Fibroblast of skin of left biceps (primary cell): ENCODE results near the gene TBCE.
A peak's percentile ranks its signal among the peaks of the same experiment; 100 is the strongest.
"Not testable (repeated sequence)": the region's sequence is repeated elsewhere in the genome, so short reads cannot be mapped to it uniquely, and the experiment has no call there.

ENCODE experiments used
- DNase-seq, 2 experiments: peaks; one replicate each; pipeline ENCODE4 v3.0.0-alpha.2; 2013; ENCODE audit warnings: low read depth in 2 of 2

TBCE gene

DNA sequence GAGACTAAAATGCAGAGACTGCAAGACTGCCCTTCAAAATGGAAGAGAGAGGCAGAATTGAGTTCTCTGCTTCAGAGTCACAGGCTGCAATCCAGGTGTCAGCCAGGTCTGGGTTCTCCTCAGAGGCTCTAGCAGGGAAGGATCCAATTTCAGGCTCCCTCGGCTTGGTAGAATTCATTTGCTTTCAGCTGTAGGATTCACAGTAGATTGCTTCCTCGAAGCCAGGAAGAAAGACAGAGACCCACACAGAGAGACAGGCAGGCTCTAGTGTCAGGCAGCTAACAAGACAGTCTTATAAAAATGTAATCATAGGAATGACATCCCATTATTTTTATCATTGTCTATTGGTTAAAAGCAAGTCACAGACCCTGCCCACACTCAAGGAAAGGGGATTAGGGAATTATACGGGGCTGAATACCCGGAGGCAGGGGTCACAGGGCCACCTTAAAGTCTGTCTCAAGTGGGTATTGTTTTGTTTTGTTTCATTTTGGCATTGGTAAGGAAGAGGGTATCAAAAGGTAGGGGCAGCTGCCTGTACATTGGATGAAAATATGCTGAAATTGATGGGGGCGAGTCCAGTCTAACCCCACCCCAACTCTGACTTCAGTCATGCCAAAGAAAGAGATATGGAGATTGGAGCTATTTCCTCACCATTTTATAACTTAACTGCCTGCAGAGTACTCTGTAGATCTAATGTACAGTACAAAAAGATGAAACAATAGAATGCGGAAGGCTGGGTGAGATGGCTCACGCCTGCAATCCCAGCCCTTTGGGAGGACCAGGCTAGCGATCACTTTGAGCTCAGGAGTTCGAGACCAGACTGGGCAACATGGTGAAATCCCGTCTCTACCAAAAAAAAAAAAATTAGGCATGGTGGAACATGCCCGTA lies 9.5 kb upstream of the TBCE start:
- no peak for DNase-seq

DNA sequence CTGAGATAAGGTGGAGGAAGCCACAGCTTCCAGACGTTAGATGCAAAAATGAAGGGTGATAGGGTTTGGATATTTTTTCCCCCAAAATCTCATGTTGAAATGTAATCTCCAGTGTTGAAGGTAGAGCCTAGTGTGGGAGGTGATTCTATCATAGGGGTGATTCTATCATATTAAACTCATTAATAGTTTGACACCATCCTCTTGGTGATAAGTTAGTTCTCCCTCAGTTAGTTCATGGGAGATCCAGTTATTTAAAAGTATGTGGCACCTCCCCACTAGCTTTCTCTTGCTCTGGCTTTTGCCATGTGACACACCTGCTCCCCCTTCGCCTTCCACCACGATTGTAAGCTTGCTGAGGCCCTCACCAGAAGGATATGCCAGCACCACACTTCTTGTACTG lies 8.3 kb upstream of the TBCE start:
- no peak for DNase-seq

DNA sequence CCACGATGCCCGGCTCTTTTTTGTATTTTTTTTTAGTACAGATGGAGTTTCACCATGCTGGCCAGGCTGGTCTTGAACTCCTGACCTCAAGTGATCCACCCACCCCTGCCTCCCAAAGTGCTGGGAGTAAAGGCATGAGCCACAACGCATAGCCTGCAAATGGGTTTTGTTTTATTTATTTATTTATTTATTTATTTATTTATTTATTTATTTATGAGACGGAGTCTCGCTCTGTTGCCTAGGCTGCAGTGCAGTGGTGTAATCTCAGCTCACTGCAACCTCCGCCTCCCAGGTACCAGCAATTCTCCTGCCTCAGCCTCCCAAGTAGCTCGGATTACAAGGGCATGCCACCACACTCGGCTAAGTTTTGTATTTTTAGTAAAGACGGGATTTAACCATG lies 3.0 kb upstream of the TBCE start:
- DNase-seq: not testable (repeated sequence)

DNA sequence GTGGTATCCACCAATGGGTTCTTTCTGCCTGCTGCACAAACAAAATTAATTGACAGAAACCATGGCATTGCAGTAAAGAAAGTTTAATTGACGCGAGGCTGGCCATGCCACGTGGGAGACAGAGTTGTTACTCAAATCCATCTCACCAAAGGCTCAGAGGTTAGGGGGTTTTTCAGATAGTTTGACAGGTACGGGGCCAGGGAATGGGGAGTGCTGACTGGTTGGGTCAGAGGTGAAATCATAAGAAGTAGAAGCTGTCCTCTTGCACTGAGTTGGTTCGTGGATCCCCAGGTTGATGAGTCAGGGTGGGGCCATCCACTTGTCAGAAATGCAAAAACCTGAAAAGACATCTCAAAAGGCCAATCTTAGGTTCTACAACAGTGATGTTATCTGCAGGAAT lies 941 bp upstream of the TBCE start:
- no peak for DNase-seq

DNA sequence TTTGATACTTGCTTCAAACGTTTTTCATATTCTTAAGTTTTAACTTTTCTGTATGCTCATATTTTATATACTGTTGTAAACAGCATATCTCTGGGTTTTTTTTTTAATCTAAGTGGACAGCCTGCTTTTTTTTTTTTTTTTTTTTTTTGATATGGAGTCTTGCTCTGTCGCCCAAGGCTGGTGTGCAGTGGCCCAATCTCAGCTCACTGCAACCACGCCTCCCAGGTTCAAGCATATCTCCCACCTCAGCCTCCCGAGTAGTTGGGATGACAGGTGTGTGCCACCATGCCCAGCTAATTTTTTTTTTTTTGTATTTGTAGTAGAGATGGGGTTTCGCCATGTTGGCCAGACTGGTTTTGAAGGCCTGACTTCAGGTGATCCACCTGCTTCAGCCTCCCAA lies 1.2 kb downstream of the TBCE start:
- DNase-seq: no peak

DNA sequence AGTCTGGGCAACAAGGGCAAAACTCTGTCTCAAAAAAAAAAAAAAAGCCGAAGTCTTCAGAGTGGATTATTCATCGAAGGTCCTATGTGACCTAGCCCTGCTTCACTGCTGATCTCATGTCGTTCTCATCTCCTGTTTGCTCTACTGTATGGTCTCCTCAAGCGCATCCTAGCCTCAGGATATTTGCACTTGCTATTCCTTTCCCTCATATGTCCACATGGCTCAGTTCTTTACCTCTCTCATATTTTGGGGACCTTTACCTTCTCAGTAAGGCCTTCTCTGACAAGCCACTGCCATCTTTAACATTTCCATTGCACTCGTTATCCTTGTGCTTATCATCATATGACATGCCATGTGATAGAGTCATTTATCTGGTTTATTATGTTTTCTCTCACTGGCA lies 2.6 kb downstream of the TBCE start:
- DNase-seq: no peak

DNA sequence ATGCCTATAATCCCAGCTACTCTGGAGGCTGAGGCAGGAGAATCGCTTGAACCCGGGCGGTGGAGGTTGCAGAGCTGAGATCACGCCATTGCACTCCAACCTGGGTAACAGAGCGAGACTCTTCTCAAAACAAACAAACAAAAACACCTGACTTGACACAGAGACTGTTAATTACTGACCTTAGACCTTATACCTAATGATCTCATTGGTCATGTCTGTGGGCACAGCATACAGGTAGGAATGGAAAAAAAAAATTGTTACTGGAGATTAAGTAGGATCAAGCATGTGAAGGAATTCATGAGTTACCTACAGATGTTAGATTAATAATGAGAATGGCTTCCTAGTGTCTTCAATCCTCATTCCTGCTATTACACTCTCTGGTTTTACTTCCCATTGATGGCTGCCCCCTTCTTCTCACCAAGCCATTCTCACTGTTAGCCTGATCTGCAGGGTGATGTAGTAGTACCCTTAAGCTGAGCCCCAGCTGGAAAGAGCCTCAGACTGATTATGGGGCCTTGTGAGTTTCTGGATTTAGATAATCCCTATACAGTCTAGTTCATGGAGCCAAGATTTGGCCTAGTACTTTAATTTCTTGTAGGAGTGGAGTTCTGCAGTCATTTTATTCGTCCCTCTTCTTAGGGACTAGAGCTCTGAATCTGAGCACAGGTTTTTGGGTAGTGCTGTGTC lies 8.8 kb downstream of the TBCE start:
- DNase-seq: no peak

DNA sequence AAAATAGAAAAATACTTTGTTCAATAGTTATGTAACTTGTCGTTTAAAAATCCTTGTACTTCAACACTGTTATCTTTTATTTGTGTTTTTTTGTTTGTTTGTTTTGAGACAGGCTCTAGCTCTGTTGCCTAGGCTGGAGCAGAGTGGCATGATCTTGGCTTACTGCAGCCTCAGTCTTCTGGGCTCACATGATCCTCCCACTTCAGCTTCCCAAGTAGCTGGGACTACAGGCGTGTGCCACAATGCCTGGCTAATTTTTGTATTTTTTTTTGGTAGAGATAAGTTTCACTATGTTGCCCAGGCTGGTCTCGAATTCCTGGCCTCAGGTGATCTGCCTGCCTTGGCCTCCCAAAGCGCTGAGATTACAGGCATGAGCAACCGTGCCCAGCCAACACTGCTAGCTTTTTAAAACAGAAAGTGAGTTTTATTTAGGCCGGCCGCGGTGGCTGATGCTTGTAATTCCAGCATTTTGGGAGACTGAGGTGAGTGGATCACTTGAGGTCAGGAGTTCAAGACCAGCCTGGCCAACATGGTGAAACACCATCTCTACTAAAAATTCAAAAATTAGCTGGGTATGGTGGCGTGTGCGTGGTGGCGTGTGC lies 11.0 kb downstream of the TBCE start:
- DNase-seq: not testable (repeated sequence)

DNA sequence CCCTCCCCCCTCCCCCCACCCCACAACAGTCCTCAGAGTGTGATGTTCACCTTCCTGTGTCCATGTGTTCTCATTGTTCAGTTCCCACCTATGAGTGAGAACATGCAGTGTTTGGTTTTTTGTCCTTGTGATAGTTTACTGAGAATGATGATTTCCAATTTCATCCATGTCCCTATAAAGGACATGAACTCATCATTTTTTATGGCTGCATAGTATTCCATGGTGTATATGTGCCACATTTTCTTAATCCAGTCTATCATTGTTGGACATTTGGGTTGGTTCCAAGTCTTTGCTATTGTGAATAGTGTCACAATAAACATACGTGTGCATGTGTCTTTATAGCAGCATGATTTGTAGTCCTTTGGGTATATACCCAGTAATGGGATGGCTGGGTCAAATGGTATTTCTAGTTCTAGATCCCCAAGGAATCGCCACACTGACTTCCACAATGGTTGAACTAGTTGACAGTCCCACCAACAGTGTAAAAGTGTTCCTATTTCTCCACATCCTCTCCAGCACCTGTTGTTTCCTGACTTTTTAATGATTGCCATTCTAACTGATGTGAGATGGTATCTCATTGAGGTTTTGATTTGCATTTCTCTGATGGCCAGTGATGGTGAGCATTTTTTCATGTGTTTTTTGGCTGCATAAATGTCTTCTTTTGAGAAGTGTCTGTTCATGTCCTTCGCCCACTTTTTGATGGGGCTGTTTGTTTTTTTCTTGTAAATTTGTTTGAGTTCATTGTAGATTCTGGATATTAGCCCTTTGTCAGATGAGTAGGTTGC lies 14.9 kb downstream of the TBCE start:
- DNase-seq: not testable (repeated sequence)

DNA sequence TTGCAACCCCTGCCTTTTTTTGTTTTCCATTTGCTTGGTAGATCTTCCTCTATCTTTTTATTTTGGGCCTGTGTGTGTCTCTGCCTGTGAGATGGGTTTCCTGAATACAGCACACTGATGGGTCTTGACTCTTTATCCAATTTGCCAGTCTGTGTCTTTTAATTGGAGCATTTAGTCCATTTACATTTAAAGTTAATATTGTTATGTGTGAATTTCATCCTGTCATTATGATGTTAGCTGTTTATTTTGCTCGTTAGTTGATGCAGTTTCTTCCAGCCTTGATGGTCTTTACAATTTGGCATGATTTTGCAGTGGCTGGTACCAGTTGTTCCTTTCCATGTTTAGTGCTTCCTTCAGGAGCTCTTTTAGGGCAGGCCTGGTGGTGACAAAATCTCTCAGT lies 18.4 kb downstream of the TBCE start:
- DNase-seq: not testable (repeated sequence)

DNA sequence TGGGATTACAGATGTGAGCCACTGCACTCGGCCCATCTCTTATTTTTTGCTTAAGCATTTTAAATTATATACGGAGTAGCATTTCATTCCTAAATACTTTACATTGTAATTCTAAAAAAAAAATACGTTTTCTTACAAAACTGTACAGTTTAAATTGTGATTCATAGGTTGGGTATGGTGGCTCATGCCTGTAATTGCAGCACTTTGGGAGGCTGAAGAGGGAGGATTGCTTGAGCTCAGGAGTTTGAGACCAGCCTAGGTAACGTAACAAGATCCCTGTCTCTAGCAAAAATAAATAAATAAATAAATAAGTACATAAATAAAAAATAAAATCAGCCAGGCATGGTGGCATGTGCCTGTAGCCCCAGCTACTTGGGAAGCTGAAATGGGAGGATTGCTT lies 24.6 kb downstream of the TBCE start:
- DNase-seq: no peak

DNA sequence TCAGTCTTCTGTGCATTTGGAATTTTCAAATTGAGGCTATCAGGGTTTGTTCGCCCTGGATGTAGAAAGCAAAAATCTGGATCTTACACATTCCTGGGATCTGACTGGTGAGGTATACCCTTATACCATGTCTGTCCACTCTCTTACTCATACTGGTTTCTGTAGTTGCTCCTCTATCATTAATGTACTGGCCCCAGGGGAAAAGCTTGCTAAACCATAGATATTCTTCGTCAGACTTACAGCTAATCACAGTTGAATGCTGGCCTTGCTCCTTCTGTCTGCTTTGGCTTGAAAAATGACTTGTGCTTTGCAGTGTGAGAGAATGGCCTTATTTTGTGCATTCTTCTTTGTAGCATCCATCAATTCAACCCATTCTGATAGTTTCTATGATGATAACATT lies 30.5 kb downstream of the TBCE start:
- peak; percentile 95 to 96 for DNase-seq

DNA sequence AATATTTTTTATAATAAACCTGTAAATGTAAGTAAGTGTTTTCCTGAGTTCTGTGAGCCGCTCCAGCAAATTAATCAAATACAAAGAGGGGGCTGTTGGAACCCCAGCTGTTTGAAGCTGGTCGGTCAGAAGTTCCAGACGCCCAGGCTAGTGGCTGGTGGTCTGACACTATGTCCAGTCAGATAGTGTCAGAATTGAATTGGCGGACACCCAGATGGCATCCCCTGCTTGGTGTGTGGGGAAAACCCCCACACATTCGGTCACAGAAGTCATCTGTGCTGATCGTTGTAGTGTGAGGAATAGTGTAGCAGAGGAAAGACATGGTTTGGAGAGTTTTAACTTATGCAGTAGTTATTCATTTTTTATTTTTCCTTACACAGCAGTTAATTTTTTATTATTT lies 32.4 kb downstream of the TBCE start:
- DNase-seq: no peak

DNA sequence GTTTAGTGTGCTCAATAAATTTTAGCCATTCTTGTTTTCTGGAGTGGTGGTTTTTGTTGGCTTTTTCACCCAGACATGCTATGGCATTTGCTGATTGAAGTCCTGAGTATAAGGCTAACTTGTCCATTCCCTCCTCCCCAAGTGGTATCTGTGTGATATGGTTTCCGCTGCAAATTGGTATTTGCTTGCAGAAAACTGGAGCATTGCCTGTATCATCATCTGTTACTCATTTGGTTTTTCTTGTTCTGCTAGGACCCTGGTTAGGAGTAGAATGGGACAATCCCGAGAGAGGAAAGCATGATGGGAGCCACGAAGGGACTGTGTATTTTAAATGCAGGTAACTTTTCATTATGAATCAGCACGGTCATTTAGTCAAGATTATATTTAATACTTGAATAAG lies 34.0 kb downstream of the TBCE start:
- peak; percentile 40 to 44 for DNase-seq

DNA sequence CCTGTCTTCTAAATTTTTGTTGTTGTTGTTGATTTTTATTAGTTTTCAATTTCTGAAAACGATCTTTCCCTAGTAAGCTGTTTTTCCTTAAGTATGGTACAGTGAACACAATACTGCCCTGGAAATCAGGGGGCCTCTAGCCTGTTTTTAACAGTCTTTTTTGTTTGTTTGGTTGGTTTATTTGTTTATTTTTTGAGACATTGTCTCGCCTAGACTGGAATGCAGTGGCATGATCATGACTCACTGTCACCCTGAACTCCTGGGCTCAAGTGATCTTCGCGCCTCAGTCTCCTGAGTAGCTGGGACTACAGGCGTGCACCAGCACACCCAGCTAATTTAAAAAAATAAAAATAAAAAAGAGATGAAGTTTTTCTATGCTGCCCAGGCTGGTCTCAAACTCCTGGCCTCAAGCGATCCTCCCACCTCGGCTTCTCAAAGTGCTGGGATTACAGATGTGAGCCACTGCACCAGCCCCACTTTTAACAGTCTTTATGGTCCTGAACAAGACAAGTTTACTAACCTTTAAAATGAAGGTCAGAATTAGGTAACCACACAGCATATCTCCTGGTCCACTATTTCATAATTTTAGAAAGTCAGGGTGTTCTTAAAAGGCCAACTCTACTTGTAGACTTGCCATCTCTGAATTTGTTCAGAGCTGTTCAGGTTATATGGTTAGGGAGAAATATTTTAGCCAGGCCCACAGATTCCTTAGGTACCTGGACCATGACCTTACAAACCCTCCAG lies 35.4 kb downstream of the TBCE start:
- no peak for DNase-seq

DNA sequence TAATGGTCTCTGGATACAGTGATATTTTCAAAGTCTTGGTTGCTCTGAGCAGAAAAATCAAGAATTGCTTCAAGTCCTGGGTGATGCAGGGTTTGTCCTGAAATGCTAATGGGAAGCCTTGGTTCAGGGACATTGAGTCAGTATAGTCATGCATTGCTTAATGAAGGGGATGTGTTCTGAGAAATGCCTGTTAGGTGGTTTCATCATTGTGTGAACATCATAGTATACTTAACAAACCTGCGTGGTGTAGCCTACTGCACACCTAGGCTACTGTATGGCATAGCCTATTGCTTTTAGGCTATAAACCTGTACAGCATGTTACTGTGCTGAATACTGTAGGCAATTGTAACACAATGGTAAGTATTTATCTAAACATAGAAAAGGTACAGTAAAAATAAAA lies 36.4 kb downstream of the TBCE start:
- DNase-seq: no peak

DNA sequence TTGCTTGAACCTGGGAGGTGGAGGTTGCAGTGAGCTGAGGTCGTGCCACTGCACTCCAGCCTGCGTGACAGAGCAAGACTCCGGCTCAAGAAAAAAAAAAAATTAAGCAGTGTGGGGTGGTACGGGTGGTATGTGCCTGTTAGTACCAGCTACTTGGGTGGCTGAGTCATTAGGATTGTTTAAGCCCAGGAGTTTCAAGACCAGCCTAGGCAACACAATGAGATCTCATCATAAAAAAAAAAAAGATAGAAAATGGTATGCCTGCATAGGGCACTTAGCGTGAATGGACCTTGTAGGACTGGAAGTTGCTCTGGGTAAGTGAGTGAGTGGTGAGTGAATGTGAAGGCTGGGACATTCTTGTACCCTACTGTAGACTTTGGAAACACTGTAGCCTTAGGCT lies 37.0 kb downstream of the TBCE start:
- no peak for DNase-seq

DNA sequence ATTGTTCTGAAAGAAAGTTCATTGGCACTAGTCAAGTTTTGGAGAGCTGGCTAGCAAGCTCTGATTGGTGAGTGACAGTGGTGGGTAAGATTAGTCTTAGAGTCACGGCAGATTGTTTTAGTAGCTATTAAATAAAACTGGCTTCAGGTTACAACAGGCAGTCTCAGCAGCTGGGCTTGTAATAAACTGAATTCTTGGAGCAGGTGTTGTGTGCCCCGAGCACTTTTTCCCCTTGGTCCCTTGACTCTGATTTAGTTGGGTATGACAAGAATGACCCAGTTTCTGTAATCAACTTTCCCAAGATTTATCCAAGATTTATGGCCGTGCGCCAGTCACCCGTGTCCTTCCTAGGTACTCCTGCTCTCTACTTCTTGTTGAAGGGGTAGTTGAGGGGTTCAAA lies 40.2 kb downstream of the TBCE start:
- no peak for DNase-seq

DNA sequence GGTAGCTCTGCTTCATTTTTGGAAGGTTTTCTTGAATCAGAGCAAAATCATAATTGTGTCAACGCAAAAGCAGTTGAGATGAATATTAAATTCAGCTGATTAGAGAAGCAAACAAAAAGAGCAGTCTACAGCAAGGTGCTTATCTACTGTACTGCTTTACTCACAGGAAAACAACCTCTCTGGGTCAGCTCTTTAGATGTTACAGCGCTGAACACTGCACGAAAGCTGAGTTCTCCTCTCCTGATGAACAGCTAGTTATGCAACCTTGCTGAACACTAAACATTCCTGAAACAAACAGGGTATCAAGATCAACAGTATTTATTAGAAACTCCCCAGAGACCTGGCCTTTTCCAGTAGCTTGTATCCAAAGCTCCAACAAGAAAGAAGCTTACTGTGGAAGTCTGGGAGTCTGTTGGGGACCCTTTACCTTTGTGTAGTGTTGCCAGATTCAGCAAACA lies 41.3 kb downstream of the TBCE start:
- DNase-seq: no peak

DNA sequence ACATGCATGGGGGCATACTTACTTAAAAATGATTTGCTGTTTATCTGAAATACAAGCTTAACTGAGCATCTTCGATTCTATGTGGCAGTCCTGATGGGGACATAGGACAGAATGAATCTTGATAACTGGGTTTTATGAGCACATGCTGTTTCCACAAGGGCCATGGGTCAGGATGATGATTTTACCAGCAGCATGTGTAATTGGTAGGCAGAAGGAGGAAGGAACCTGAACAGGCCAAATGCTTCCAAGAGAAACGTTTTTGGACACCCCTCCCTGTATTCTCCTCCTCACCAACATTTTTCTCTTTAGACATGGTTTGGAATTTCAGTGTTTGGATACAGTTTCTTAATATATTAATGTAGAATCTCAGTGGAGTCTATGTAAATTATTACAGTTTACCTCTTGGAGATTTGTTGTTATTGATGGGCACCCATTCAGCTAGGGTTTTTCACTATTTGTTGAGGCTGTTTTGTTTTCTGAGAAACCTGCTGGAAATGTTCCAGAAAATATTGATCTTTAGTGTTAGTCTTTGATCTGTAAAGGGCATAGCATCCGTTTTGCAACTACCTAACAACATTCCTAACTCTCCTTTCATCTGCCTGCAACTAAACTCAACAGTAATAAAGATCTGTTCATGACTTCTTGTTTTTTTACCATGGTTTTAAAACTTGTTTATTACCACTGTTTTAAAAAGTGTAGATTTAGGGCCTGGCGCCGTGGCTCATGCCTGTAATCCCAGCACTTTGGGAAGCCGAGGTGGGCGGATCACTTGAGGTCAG lies 42.0 kb downstream of the TBCE start:
- no peak for DNase-seq

DNA sequence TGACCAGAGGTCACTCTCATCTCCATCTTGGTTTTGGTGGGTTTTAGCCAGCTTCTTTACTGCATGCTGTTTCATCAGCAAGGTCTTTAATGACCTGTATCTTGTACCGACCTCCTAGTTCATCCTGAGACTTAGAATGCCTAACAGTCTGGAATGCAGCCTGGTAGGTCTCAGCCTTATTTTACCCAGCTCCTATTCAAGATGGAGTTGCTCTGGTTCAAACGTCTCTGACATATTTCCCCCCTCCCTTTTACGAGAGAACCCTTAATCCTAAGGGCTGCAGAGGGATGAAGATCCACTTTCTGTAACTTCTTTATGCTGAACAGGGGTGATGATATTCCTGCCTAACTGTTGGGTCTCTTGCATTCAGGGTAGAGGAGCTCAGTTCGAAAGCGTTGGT lies 43.2 kb downstream of the TBCE start:
- no peak for DNase-seq
